ENCODE results near the gene ZNF678.

Gene ZNF678

GRCh38 chr1:227563324-227564201, at the start of gene ZNF678:
Gene ZNF678 (plus strand): TSS chr1:227563556. CDS start chr1:227650992, 87,436 bp downstream.
- peak; percentile 73 to 76 for DNase-seq (ENCODE audit: low read depth in 2 of 2, low spot score in 1 of 2)

GRCh38 chr1:227518876-227519275, 44.5 kb upstream of the ZNF678 start:
- no peak for DNase-seq (ENCODE audit: low read depth in 2 of 2, low spot score in 1 of 2)

GRCh38 chr1:227521782-227522181, 41.6 kb upstream of the ZNF678 start:
- DNase-seq (ENCODE audit: low read depth in 2 of 2, low spot score in 1 of 2): no peak

- no peak for DNase-seq (ENCODE audit: low read depth in 2 of 2, low spot score in 1 of 2)
These were observed 36.8 kb upstream of the ZNF678 start for GRCh38 chr1:227526524-227526923.

- DNase-seq (ENCODE audit: low read depth in 2 of 2, low spot score in 1 of 2): no peak
These were observed 31.2 kb upstream of the ZNF678 start for GRCh38 chr1:227532019-227532619.

- no peak for DNase-seq (ENCODE audit: low read depth in 2 of 2, low spot score in 1 of 2)
These were observed 22.9 kb upstream of the ZNF678 start for GRCh38 chr1:227540170-227541098.

- DNase-seq (ENCODE audit: low read depth in 2 of 2, low spot score in 1 of 2): no peak
These were observed 22.2 kb upstream of the ZNF678 start for GRCh38 chr1:227541129-227541528.

- no peak for DNase-seq (ENCODE audit: low read depth in 2 of 2, low spot score in 1 of 2)
These were observed 21.6 kb upstream of the ZNF678 start for GRCh38 chr1:227541796-227542152.

- DNase-seq (ENCODE audit: low read depth in 2 of 2, low spot score in 1 of 2): peak; percentile 69 to 79
These were observed 20.9 kb upstream of the ZNF678 start for GRCh38 chr1:227542153-227543120.

- no peak for DNase-seq (ENCODE audit: low read depth in 2 of 2, low spot score in 1 of 2)
These were observed 19.9 kb upstream of the ZNF678 start for GRCh38 chr1:227543283-227544066.

- no peak for DNase-seq (ENCODE audit: low read depth in 2 of 2, low spot score in 1 of 2)
These were observed 19.0 kb upstream of the ZNF678 start for GRCh38 chr1:227544067-227545050.

- DNase-seq (ENCODE audit: low read depth in 2 of 2, low spot score in 1 of 2): no peak
These were observed 18.0 kb upstream of the ZNF678 start for GRCh38 chr1:227545361-227545760.

- DNase-seq (ENCODE audit: low read depth in 2 of 2, low spot score in 1 of 2): no peak
These were observed 17.3 kb upstream of the ZNF678 start for GRCh38 chr1:227546059-227546458.

- DNase-seq (ENCODE audit: low read depth in 2 of 2, low spot score in 1 of 2): no peak
These were observed 16.6 kb upstream of the ZNF678 start for GRCh38 chr1:227546598-227547309.

- DNase-seq (ENCODE audit: low read depth in 2 of 2, low spot score in 1 of 2): no peak
These were observed 15.8 kb upstream of the ZNF678 start for GRCh38 chr1:227547310-227548118.

GRCh38 chr1:227548119-227548397, 15.3 kb upstream of the ZNF678 start:
- DNase-seq (ENCODE audit: low read depth in 2 of 2, low spot score in 1 of 2): no peak

GRCh38 chr1:227548448-227548847, 14.9 kb upstream of the ZNF678 start:
- no peak for DNase-seq (ENCODE audit: low read depth in 2 of 2, low spot score in 1 of 2)
